H1 (cell line): Measurements from ENCODE around the gene CELA2A. TPM values are rescaled to one million over a fixed set of nuclear protein-coding genes. Genes with fewer than 3 reads are reported as not detected.

Experiments
- ASH2L ChIP-seq: fragments of 200-600, 300-600 bp; sonication (generic); IDR thresholded peaks from one replicate; pipeline ENCODE4 v1.7.1; 2017; ENCODE audit warnings: low read length
- BACH1 ChIP-seq: IDR thresholded peaks from 2 replicates; pipeline ENCODE4 v1.6.1; 2012; ENCODE audit warnings: low read length, improper control_type of control experiment
- BCL11A ChIP-seq, 2 experiments: IDR thresholded peaks; one replicate each; pipeline ENCODE4 v1.6.1; 2011; ENCODE audit warnings: low read depth in 2 of 2, low read length in 2 of 2, mild to moderate bottlenecking in 2 of 2
- CBX5 ChIP-seq: fragments of 300-800, 300-1000 bp; sonication (generic); IDR thresholded peaks from 2 replicates; pipeline ENCODE4 v1.7.1; 2016; ENCODE audit warnings: antibody characterized with exemption, low read length, low read depth
- CTCF ChIP-seq, 3 experiments: IDR thresholded peaks; 1 replicate in 2 of 3; 2 replicates in 1 of 3; pipeline versions ENCODE4 v1.5.1 to v1.6.1; 2011; ENCODE audit warnings: low read length in 3 of 3, mild to moderate bottlenecking in 3 of 3, inconsistent platforms in 2 of 3, low read depth in 1 of 3, moderate library complexity in 1 of 3; ENCODE audit not compliant: insufficient read depth in 1 of 3; ENCODE audit errors: control extremely low read depth in 1 of 3
- FOSL1 ChIP-seq: IDR thresholded peaks from 2 replicates; pipeline ENCODE4 v1.6.1; 2011; ENCODE audit warnings: mild to moderate bottlenecking, low read depth, low read length, moderate library complexity; ENCODE audit not compliant: insufficient read depth
- KDM5A ChIP-seq: fragments of 200-600 bp; IDR thresholded peaks from 2 replicates; pipeline ENCODE4 v1.7.1; 2012; ENCODE audit warnings: mild to moderate bottlenecking, low read length, inconsistent platforms, mixed read lengths
- NANOG ChIP-seq: IDR thresholded peaks from 2 replicates; pipeline ENCODE4 v1.6.1; 2011; ENCODE audit warnings: low read length, low read depth, mild to moderate bottlenecking, inconsistent platforms; ENCODE audit not compliant: insufficient read depth, poor library complexity, severe bottlenecking
- POLR2A ChIP-seq, 2 experiments: IDR thresholded peaks; 1 replicate in 1 of 2; 2 replicates in 1 of 2; pipeline ENCODE4 v1.6.1; 2011; ENCODE audit warnings: low read depth in 2 of 2, low read length in 2 of 2, mild to moderate bottlenecking in 2 of 2; ENCODE audit errors: control extremely low read depth in 1 of 2
- RBBP5 ChIP-seq: IDR thresholded peaks from 2 replicates; pipeline ENCODE4 v1.7.1; 2012; ENCODE audit warnings: low read depth, mild to moderate bottlenecking, inconsistent platforms, low read length, moderate library complexity, borderline replicate concordance
- SIN3A ChIP-seq, 2 experiments: IDR thresholded peaks in 1 of 2; conservative IDR thresholded peaks in 1 of 2; 2 replicates each; pipeline ENCODE4 v1.6.1; 2011 to 2012; ENCODE audit warnings: low read length in 2 of 2, improper control_type of control experiment in 1 of 2, low read depth in 1 of 2, mild to moderate bottlenecking in 1 of 2
- SIX5 ChIP-seq: IDR thresholded peaks from 2 replicates; pipeline ENCODE4 v1.6.1; 2011; ENCODE audit warnings: mild to moderate bottlenecking, low read depth, low read length
- SP1 ChIP-seq: IDR thresholded peaks from 2 replicates; pipeline ENCODE4 v1.6.1; 2011; ENCODE audit warnings: low read depth, low read length
- TCF12 ChIP-seq: IDR thresholded peaks from 2 replicates; pipeline ENCODE4 v1.6.1; 2011; ENCODE audit warnings: low read depth, mild to moderate bottlenecking, low read length
- TEAD4 ChIP-seq: IDR thresholded peaks from 2 replicates; pipeline ENCODE4 v1.6.1; 2012; ENCODE audit warnings: low read depth, low read length, inconsistent platforms, mixed read lengths
- polyA plus RNA-seq, 7 experiments: library from polyadenylated mRNA; depleted of rRNA in 3 of 7; stranded (reverse) in 5 of 7; unstranded in 2 of 7; fragments of >200 nt in 5 of 7; fragments of 200-250 nt in 2 of 7; gene quantifications; 1 replicate in 5 of 7; 2 replicates in 1 of 7; 4 replicates in 1 of 7; pipeline versions ENCODE4 v1.2.1 to v1.2.3, GENCODE V29; 2011 to 2013; ENCODE audit warnings: missing spikeins in 2 of 7, mixed read lengths in 2 of 7
- total RNA-seq: library from RNA; stranded (reverse); fragmentation: NEBNext Ultra II Directional; extraction: Animal tissue kit (Norgen Biotek cat#: 25700); gene quantifications from 2 replicates; pipeline ENCODE4 v1.2.1, GENCODE V29; 2021
- TF ChIP-seq, protein P1 (sequence below): IDR thresholded peaks from 2 replicates; pipeline ENCODE4 v1.6.1; 2012; ENCODE audit warnings: inconsistent platforms

Gene CELA2A
- total and polyA plus RNA-seq, 2 of the 8 experiments (the other 6 are each of a cell fraction or from before 2014, with no cell fraction given): not detected

GRCh38 chr1:15508700-15509487 lies 52.4 kb downstream of the CELA2A start (continued):
- TF ChIP-seq POLR2A (IDR thresholded peaks at IDR 0.05; ENCODE audit: control extremely low read depth in 1 of 2, low read depth in 2 of 2, low read length in 2 of 2) (peak in 1 of 2 experiments; percentile 64; a peak in 2 of 3 replicates), NANOG (peak; percentile 71), BACH1 (peak; percentile 48; the same call in 1 of the 2 replicates), TEAD4 (no peak), BCL11A (IDR thresholded peaks at IDR 0.05; ENCODE audit: low read depth in 2 of 2, low read length in 2 of 2) (no peak), KDM5A (no peak), TCF12 (peak; percentile 86), SIX5 (no peak), SP1 (peak; percentile 73; the same call in 1 of the 2 replicates), CBX5 (no peak), CTCF (IDR thresholded peaks at IDR 0.05; ENCODE audit: control extremely low read depth in 1 of 3, insufficient read depth in 1 of 3, low read depth in 1 of 3, low read length in 3 of 3) (no peak), RBBP5 (0 out of 2 replicates have a peak, but pooled peaks have one; percentile 40), ASH2L (peak; percentile 71), SIN3A (conservative IDR thresholded peaks at IDR 0.05 in 1 of 2, IDR thresholded peaks at IDR 0.05 in 1 of 2; ENCODE audit: low read depth in 1 of 2, low read length in 2 of 2) (0 out of 4 replicates have a peak, but pooled peaks of 1 of the 2 experiments have one; percentile 36), FOSL1 (no peak)
- TF ChIP-seq, protein P1, sequence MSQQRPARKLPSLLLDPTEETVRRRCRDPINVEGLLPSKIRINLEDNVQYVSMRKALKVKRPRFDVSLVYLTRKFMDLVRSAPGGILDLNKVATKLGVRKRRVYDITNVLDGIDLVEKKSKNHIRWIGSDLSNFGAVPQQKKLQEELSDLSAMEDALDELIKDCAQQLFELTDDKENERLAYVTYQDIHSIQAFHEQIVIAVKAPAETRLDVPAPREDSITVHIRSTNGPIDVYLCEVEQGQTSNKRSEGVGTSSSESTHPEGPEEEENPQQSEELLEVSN: no peak
